ENCODE measurements around the gene TXNDC2. TPM values are rescaled to one million over a fixed set of nuclear protein-coding genes. Genes with fewer than 3 reads are reported as not detected.

Gene TXNDC2
- total RNA-seq (not detected), polyA plus RNA-seq (0.08 TPM)

- WGBS: 94% methylated on average over 8 of the region's 8 CpGs
Observed at GRCh38 chr18:9885170-9886004, at the start of gene TXNDC2. TSS of gene TXNDC2 (plus strand) at chr18:9885973. CDS start at chr18:9886681, 708 bp downstream.

GRCh38 chr18:9838144-9838877 lies 47.5 kb upstream of the TXNDC2 start:
- H3K36me3 ChIP-seq (ENCODE audit: insufficient read depth): no peaks in the 10 kb centered on the region
- DNase-seq (ENCODE audit: extremely low spot score): no peak
- no peaks in the 10 kb centered on the region for H3K4me1 ChIP-seq (ENCODE audit: insufficient read depth)
- H3K27ac ChIP-seq (ENCODE audit: low read depth): no peak overlapping the region
- 60% methylated on average over 10 of the region's 10 CpGs for WGBS
- H3K4me3 ChIP-seq (ENCODE audit: low read depth, low read length): no peak overlapping the region

More at GRCh38 chr18:9885170-9886004, at the start of gene TXNDC2:
- Histone ChIP-seq H3K4me1 (ENCODE audit: insufficient read depth) (no peaks in the 10 kb centered on the region), H3K4me3 (ENCODE audit: low read depth, low read length) (no peak within 1 kb of the TSS), H3K36me3 (ENCODE audit: insufficient read depth) (no peaks in the 10 kb centered on the region), H3K27ac (ENCODE audit: low read depth) (no peak within 1 kb of the TSS)
- DNase-seq (ENCODE audit: extremely low spot score): no peak

GRCh38 chr18:9839211-9839610 lies 46.6 kb upstream of the TXNDC2 start:
- no peaks in the 10 kb centered on the region for H3K4me1 ChIP-seq (ENCODE audit: insufficient read depth)
- DNase-seq (ENCODE audit: extremely low spot score): no peak
- no peak overlapping the region for H3K4me3 ChIP-seq (ENCODE audit: low read depth, low read length)
- WGBS: 95% methylated on average over 8 of the region's 8 CpGs
- H3K27ac ChIP-seq (ENCODE audit: low read depth): no peak overlapping the region
- no peaks in the 10 kb centered on the region for H3K36me3 ChIP-seq (ENCODE audit: insufficient read depth)

GRCh38 chr18:9839853-9840252 lies 45.9 kb upstream of the TXNDC2 start:
- 85% methylated on average over 10 of the region's 10 CpGs for WGBS
- no peak overlapping the region for H3K4me3 ChIP-seq (ENCODE audit: low read depth, low read length)
- H3K4me1 ChIP-seq (ENCODE audit: insufficient read depth): no peaks in the 10 kb centered on the region
- no peaks in the 10 kb centered on the region for H3K36me3 ChIP-seq (ENCODE audit: insufficient read depth)
- DNase-seq (ENCODE audit: extremely low spot score): no peak
- no peak overlapping the region for H3K27ac ChIP-seq (ENCODE audit: low read depth)

GRCh38 chr18:9841752-9842151 lies 44.0 kb upstream of the TXNDC2 start:
- no peak for DNase-seq (ENCODE audit: extremely low spot score)
- no peak overlapping the region for H3K4me3 ChIP-seq (ENCODE audit: low read depth, low read length)
- H3K36me3 ChIP-seq (ENCODE audit: insufficient read depth): peaks cover 2% of the 10 kb centered on the region
- WGBS: 73% methylated on average over 4 of the region's 4 CpGs
- no peaks in the 10 kb centered on the region for H3K4me1 ChIP-seq (ENCODE audit: insufficient read depth)
- no peak overlapping the region for H3K27ac ChIP-seq (ENCODE audit: low read depth)

- no peak for DNase-seq (ENCODE audit: extremely low spot score)
- WGBS: 99% methylated on average over 6 of the region's 6 CpGs
- Histone ChIP-seq H3K4me3 (ENCODE audit: low read depth, low read length) (no peak overlapping the region), H3K36me3 (ENCODE audit: insufficient read depth) (peaks cover 2% of the 10 kb centered on the region), H3K4me1 (ENCODE audit: insufficient read depth) (no peaks in the 10 kb centered on the region), H3K27ac (ENCODE audit: low read depth) (no peak overlapping the region)
Observed at GRCh38 chr18:9842448-9842847, 43.3 kb upstream of the TXNDC2 start.

GRCh38 chr18:9845256-9845655 lies 40.5 kb upstream of the TXNDC2 start:
- no peaks in the 10 kb centered on the region for H3K4me1 ChIP-seq (ENCODE audit: insufficient read depth)
- no peak for DNase-seq (ENCODE audit: extremely low spot score)
- H3K27ac ChIP-seq (ENCODE audit: low read depth): no peak overlapping the region
- WGBS: 90% methylated on average over 3 of the region's 3 CpGs
- H3K36me3 ChIP-seq (ENCODE audit: insufficient read depth): peaks cover 2% of the 10 kb centered on the region
- H3K4me3 ChIP-seq (ENCODE audit: low read depth, low read length): no peak overlapping the region

GRCh38 chr18:9846162-9846925 lies 39.4 kb upstream of the TXNDC2 start:
- Histone ChIP-seq H3K4me3 (ENCODE audit: low read depth, low read length) (no peak overlapping the region), H3K36me3 (ENCODE audit: insufficient read depth) (peaks cover 2% of the 10 kb centered on the region), H3K4me1 (ENCODE audit: insufficient read depth) (no peaks in the 10 kb centered on the region), H3K27ac (ENCODE audit: low read depth) (no peak overlapping the region)
- DNase-seq (ENCODE audit: extremely low spot score): no peak
- WGBS: 72% methylated on average over 10 of the region's 10 CpGs

GRCh38 chr18:9848170-9848879 lies 37.4 kb upstream of the TXNDC2 start:
- Histone ChIP-seq H3K4me3 (ENCODE audit: low read depth, low read length) (no peak overlapping the region), H3K27ac (ENCODE audit: low read depth) (no peak overlapping the region)

GRCh38 chr18:9849407-9850283 lies 36.1 kb upstream of the TXNDC2 start:
- H3K4me1 ChIP-seq (ENCODE audit: insufficient read depth): no peaks in the 10 kb centered on the region
- H3K4me3 ChIP-seq (ENCODE audit: low read depth, low read length): no peak overlapping the region
- WGBS: 80% methylated on average over 18 of the region's 18 CpGs
- peak overlapping the region; percentile 54 for H3K27ac ChIP-seq (ENCODE audit: low read depth)
- H3K36me3 ChIP-seq (ENCODE audit: insufficient read depth): peaks cover 2% of the 10 kb centered on the region
- DNase-seq (ENCODE audit: extremely low spot score): peak; percentile 59

More at GRCh38 chr18:9848170-9848879, 37.4 kb upstream of the TXNDC2 start:
- Histone ChIP-seq H3K36me3 (ENCODE audit: insufficient read depth) (peaks cover 2% of the 10 kb centered on the region), H3K4me1 (ENCODE audit: insufficient read depth) (no peaks in the 10 kb centered on the region)
- DNase-seq (ENCODE audit: extremely low spot score): no peak
- WGBS: 79% methylated on average over 5 of the region's 5 CpGs

GRCh38 chr18:9850309-9850708 lies 35.5 kb upstream of the TXNDC2 start:
- DNase-seq (ENCODE audit: extremely low spot score): no peak
- Histone ChIP-seq H3K4me1 (ENCODE audit: insufficient read depth) (no peaks in the 10 kb centered on the region), H3K27ac (ENCODE audit: low read depth) (no peak overlapping the region), H3K4me3 (ENCODE audit: low read depth, low read length) (no peak overlapping the region), H3K36me3 (ENCODE audit: insufficient read depth) (peaks cover 2% of the 10 kb centered on the region)
- WGBS: 95% methylated on average over 3 of the region's 3 CpGs

GRCh38 chr18:9851511-9851910 lies 34.3 kb upstream of the TXNDC2 start:
- no peak overlapping the region for H3K27ac ChIP-seq (ENCODE audit: low read depth)
- DNase-seq (ENCODE audit: extremely low spot score): no peak
- no peak overlapping the region for H3K4me3 ChIP-seq (ENCODE audit: low read depth, low read length)
- H3K4me1 ChIP-seq (ENCODE audit: insufficient read depth): peaks cover 2% of the 10 kb centered on the region
- no peaks in the 10 kb centered on the region for H3K36me3 ChIP-seq (ENCODE audit: insufficient read depth)
- 77% methylated on average over 2 of the region's 2 CpGs for WGBS

Data from urinary bladder (tissue), 4 donors.